ENCODE measurements around the gene NDUFS3.

DNA sequence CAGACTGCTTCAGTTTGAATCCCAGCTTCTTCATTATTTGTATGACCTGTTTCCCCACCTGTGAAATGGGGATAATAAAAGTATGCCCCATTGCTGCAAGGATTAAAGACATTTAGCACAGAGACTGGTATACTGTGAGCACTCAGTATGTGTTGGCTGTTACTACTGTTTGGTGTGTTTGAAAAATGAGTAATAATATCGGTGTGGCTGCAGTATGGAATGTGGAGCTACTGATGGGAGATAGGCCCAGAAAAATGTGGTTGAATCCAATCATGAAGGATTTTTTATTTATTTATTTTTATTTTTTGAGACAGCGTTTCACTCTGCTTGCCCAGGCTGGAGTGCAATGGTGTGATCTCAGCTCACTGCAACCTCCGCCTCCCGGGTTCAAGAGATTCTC is 24.4 kb downstream of the NDUFS3 start:
- TF ChIP-seq, protein P1, sequence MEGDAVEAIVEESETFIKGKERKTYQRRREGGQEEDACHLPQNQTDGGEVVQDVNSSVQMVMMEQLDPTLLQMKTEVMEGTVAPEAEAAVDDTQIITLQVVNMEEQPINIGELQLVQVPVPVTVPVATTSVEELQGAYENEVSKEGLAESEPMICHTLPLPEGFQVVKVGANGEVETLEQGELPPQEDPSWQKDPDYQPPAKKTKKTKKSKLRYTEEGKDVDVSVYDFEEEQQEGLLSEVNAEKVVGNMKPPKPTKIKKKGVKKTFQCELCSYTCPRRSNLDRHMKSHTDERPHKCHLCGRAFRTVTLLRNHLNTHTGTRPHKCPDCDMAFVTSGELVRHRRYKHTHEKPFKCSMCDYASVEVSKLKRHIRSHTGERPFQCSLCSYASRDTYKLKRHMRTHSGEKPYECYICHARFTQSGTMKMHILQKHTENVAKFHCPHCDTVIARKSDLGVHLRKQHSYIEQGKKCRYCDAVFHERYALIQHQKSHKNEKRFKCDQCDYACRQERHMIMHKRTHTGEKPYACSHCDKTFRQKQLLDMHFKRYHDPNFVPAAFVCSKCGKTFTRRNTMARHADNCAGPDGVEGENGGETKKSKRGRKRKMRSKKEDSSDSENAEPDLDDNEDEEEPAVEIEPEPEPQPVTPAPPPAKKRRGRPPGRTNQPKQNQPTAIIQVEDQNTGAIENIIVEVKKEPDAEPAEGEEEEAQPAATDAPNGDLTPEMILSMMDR (IDR thresholded peaks at IDR 0.05): no peak
- TF ChIP-seq POLR2AphosphoS5 (IDR thresholded peaks at IDR 0.05): no peak
- no peak for TF ChIP-seq POLR2A (IDR thresholded peaks at IDR 0.05)
